ENCODE results near the gene NUP85.

DNA sequence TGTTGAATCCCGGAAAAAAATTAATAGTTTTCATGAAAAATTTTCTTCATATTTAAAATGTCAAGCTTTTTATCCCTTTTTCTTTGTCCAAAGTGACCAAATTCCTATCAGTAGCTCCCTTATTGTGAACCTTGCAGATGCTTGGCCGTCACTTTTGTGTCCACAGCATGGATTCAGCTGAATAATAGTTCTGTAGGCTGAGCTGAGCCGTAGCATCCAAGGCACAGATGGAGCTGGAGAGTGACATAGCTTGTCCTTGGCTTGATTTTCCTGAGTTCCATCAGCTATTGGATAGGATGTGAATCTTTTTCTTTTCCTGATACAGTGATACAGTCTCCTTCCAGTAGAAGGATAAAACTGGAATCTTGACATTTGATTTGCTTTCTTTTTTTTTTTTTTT is 3.6 kb downstream of the NUP85 start:
- TF ChIP-seq POLR2AphosphoS5 (IDR thresholded peaks at IDR 0.05; ENCODE audit: low read depth, low read length), result no peak
- no peak for TF ChIP-seq SIN3A (IDR thresholded peaks at IDR 0.05; ENCODE audit: borderline replicate concordance, insufficient read depth, low read length)
- no peak for TF ChIP-seq FOXP2 (optimal IDR thresholded peaks at IDR 0.05; ENCODE audit: borderline replicate concordance, extremely low read depth, extremely low read length, insufficient read depth)
- TF ChIP-seq, protein P1, sequence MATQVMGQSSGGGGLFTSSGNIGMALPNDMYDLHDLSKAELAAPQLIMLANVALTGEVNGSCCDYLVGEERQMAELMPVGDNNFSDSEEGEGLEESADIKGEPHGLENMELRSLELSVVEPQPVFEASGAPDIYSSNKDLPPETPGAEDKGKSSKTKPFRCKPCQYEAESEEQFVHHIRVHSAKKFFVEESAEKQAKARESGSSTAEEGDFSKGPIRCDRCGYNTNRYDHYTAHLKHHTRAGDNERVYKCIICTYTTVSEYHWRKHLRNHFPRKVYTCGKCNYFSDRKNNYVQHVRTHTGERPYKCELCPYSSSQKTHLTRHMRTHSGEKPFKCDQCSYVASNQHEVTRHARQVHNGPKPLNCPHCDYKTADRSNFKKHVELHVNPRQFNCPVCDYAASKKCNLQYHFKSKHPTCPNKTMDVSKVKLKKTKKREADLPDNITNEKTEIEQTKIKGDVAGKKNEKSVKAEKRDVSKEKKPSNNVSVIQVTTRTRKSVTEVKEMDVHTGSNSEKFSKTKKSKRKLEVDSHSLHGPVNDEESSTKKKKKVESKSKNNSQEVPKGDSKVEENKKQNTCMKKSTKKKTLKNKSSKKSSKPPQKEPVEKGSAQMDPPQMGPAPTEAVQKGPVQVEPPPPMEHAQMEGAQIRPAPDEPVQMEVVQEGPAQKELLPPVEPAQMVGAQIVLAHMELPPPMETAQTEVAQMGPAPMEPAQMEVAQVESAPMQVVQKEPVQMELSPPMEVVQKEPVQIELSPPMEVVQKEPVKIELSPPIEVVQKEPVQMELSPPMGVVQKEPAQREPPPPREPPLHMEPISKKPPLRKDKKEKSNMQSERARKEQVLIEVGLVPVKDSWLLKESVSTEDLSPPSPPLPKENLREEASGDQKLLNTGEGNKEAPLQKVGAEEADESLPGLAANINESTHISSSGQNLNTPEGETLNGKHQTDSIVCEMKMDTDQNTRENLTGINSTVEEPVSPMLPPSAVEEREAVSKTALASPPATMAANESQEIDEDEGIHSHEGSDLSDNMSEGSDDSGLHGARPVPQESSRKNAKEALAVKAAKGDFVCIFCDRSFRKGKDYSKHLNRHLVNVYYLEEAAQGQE (IDR thresholded peaks at IDR 0.05; ENCODE audit: insufficient read depth in 1 of 2, low read depth in 2 of 2, low read length in 2 of 2), result no peak
